Kidney (tissue), 14 donors: Measurements from ENCODE around the gene GMDS. TPM values are rescaled to one million over a fixed set of nuclear protein-coding genes. Genes with fewer than 3 reads are reported as not detected.
A peak's percentile ranks its signal among the peaks of the same experiment; 100 is the strongest.

Source experiments
- DNase-seq, 5 donors: peaks; one replicate each; pipeline ENCODE4 v3.0.0-alpha.2; 2013 to 2020
- FAIRE-seq: peaks from 2 replicates; lab custom pipeline; 2012; peaks lifted over from hg19 to GRCh38; lab: Jason Lieb, UNC
- H3K27ac ChIP-seq, 2 donors: one replicate each; pipeline ENCODE4 v1.7.0; 2013; ENCODE audit warnings: low read depth in 2 of 2, low read length in 2 of 2, inconsistent platforms in 1 of 2
- H3K27me3 ChIP-seq: one replicate; pipeline ENCODE4 v1.7.1; 2013; ENCODE audit warnings: low read length, inconsistent platforms; ENCODE audit not compliant: control insufficient read depth, insufficient read depth
- H3K36me3 ChIP-seq, 3 donors: one replicate each; pipeline versions ENCODE4 v1.7.0 to v1.7.1; 2013; ENCODE audit warnings: low read length in 3 of 3, control low read depth in 1 of 3, inconsistent platforms in 1 of 3; ENCODE audit not compliant: insufficient read depth in 3 of 3, control insufficient read depth in 2 of 3
- H3K4me1 ChIP-seq, 3 donors: one replicate each; pipeline versions ENCODE4 v1.7.0 to v1.7.1; 2013; ENCODE audit warnings: low read length in 3 of 3, inconsistent platforms in 1 of 3, low read depth in 1 of 3; ENCODE audit not compliant: control insufficient read depth in 2 of 3, insufficient read depth in 2 of 3
- H3K4me3 ChIP-seq, 3 donors: one replicate each; pipeline versions ENCODE4 v1.7.0 to v1.8.1; 2013; ENCODE audit warnings: low read length in 3 of 3, control low read depth in 1 of 3, inconsistent platforms in 1 of 3
- H3K9ac ChIP-seq, 3 donors: one replicate each; pipeline versions ENCODE4 v1.7.0 to v1.7.1; 2013; ENCODE audit warnings: low read length in 3 of 3, control low read depth in 1 of 3, inconsistent platforms in 1 of 3
- H3K9me3 ChIP-seq, 3 donors: one replicate each; pipeline versions ENCODE4 v1.7.0 to v1.7.1; 2013; ENCODE audit warnings: low read length in 3 of 3, control low read depth in 1 of 3, inconsistent platforms in 1 of 3; ENCODE audit not compliant: control insufficient read depth in 2 of 3, insufficient read depth in 1 of 3
- intact Hi-C: fragments of 100-400 bp; cut with DNase I; formaldehyde crosslinking; loops from one replicate; pipeline ENCODE4 v1.11.1; 2022
- polyA plus RNA-seq: library from polyadenylated mRNA; stranded (reverse); fragments of 350-450 nt; fragmentation: Illumina TruSeq; extraction: RNeasy Lipid Tissue Mini Kit (QIAGEN cat#74804); gene quantifications from one replicate; pipeline ENCODE4 v1.2.3, GENCODE V29; 2014; ENCODE audit warnings: low read depth, low replicate concordance; ENCODE audit not compliant: insufficient read depth
- total RNA-seq: library from RNA; stranded (reverse); fragmentation: NEBNext Ultra II Directional; extraction: Animal tissue kit (Norgen Biotek cat#: 25700); gene quantifications from one replicate; pipeline ENCODE4 v1.2.1, GENCODE V29; 2021
- TF ChIP-seq, protein P1 (sequence below): IDR thresholded peaks from 3 replicates; pipeline ENCODE4 v1.5.1; 2012; ENCODE audit warnings: mild to moderate bottlenecking, moderate library complexity, borderline replicate concordance; ENCODE audit not compliant: insufficient read depth; ENCODE audit errors: extremely low read depth
- donor health status: control.
- donor health status: control.
- donor health status: control.
- donor health status: control.
- donor health status: control.
- donor health status: DM: yes; HTN: yes; CAD: no.
- donor health status: Normal renal cell carcinoma (clear cell type).

GMDS gene
- total and polyA plus RNA-seq, 2 donors from 2014 or later: 49.6 to 63.7 TPM

GRCh38 chr6:2221726-2222274 lies 23.6 kb downstream of the GMDS start:
- Histone ChIP-seq H3K9me3 (no peaks in the 10 kb centered on the region), H3K36me3 (no peaks in the 10 kb centered on the region), H3K9ac (peak overlapping the region; percentile 17 to 88 (median 79)), H3K4me1 (peaks cover 0 to 5% (median 5%) of the 10 kb centered on the region in 3 donors), H3K4me3 (peak overlapping the region; percentile 52 to 97 (median 87)), H3K27ac (peak overlapping the region in 1 of 2 donors; percentile 32), H3K27me3 (no peaks in the 10 kb centered on the region)
- DNase-seq (no peak), FAIRE-seq (no peak)
- TF ChIP-seq, protein P1, sequence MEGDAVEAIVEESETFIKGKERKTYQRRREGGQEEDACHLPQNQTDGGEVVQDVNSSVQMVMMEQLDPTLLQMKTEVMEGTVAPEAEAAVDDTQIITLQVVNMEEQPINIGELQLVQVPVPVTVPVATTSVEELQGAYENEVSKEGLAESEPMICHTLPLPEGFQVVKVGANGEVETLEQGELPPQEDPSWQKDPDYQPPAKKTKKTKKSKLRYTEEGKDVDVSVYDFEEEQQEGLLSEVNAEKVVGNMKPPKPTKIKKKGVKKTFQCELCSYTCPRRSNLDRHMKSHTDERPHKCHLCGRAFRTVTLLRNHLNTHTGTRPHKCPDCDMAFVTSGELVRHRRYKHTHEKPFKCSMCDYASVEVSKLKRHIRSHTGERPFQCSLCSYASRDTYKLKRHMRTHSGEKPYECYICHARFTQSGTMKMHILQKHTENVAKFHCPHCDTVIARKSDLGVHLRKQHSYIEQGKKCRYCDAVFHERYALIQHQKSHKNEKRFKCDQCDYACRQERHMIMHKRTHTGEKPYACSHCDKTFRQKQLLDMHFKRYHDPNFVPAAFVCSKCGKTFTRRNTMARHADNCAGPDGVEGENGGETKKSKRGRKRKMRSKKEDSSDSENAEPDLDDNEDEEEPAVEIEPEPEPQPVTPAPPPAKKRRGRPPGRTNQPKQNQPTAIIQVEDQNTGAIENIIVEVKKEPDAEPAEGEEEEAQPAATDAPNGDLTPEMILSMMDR: no peak
- intact Hi-C loops: no loop called here

GRCh38 chr6:2220154-2220553 lies 25.3 kb downstream of the GMDS start:
- Histone ChIP-seq H3K4me1 (peaks cover 0 to 5% (median 5%) of the 10 kb centered on the region in 3 donors), H3K4me3 (no peak overlapping the region), H3K36me3 (no peaks in the 10 kb centered on the region), H3K9me3 (no peaks in the 10 kb centered on the region), H3K27ac (no peak overlapping the region), H3K27me3 (no peaks in the 10 kb centered on the region), H3K9ac (no peak overlapping the region)
- TF ChIP-seq, protein P1: no peak
- no peak for FAIRE-seq
- intact Hi-C loops: no loop called here
- DNase-seq: no peak

- peaks cover 0 to 5% (median 5%) of the 10 kb centered on the region in 3 donors for H3K4me1 ChIP-seq
- TF ChIP-seq, protein P1: no peak
- no peak for DNase-seq
- no peak overlapping the region for H3K9ac ChIP-seq
- intact Hi-C loops: no loop called here
- no peaks in the 10 kb centered on the region for H3K36me3 ChIP-seq
- H3K4me3 ChIP-seq: no peak overlapping the region
- no peaks in the 10 kb centered on the region for H3K27me3 ChIP-seq
- H3K9me3 ChIP-seq: no peaks in the 10 kb centered on the region
- no peak overlapping the region for H3K27ac ChIP-seq
- FAIRE-seq: no peak
Observed at GRCh38 chr6:2218866-2219265, 26.5 kb downstream of the GMDS start.
